Measurements from ENCODE around the gene RNF181. TPM values are rescaled to one million over a fixed set of nuclear protein-coding genes. Genes with fewer than 3 reads are reported as not detected.

The RNF181 gene
- total and polyA plus RNA-seq, 2 of the 13 experiments (the other 11 are each of a cell fraction or from before 2014, with no cell fraction given), result 224 to 578 TPM

GRCh38 chr2:85583667-85584353 lies 11.7 kb upstream of the RNF181 start (continued):
- TF ChIP-seq NFE2L2 (IDR thresholded peaks at IDR 0.05; ENCODE audit: low read length), result no peak
- TF ChIP-seq ZFP62 (CRISPR knock-in tag; IDR thresholded peaks at IDR 0.05), result no peak
- TF ChIP-seq SSRP1 (CRISPR knock-in tag; IDR thresholded peaks at IDR 0.05), result peak; percentile 50; the same call in 1 of the 2 replicates
- TF ChIP-seq KAT7 (CRISPR knock-in tag; IDR thresholded peaks at IDR 0.05; ENCODE audit: borderline replicate concordance), result no peak
- TF ChIP-seq, protein P1, sequence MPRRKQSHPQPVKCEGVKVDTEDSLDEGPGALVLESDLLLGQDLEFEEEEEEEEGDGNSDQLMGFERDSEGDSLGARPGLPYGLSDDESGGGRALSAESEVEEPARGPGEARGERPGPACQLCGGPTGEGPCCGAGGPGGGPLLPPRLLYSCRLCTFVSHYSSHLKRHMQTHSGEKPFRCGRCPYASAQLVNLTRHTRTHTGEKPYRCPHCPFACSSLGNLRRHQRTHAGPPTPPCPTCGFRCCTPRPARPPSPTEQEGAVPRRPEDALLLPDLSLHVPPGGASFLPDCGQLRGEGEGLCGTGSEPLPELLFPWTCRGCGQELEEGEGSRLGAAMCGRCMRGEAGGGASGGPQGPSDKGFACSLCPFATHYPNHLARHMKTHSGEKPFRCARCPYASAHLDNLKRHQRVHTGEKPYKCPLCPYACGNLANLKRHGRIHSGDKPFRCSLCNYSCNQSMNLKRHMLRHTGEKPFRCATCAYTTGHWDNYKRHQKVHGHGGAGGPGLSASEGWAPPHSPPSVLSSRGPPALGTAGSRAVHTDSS (CRISPR knock-in tag; conservative IDR thresholded peaks at IDR 0.05), result no peak
- peak; percentile 17; the same call in 1 of the 2 replicates for TF ChIP-seq BCL6 (CRISPR knock-in tag; IDR thresholded peaks at IDR 0.05)

- ChIA-PET POLR2A (interaction anchor here (0.8 to 22.7 kb wide), 14 partner anchors 15 to 259 kb away, joined by 3 to 795 read pairs (median 4); partner anchors contain the start of genes C2orf68, GGCX, MAT2A and RNF181), CTCF (ENCODE audit: low intra/inter-chr PET ratio, low total read pairs) (no interaction called here)
- Histone ChIP-seq H2AFZ (ENCODE audit: low read length) (no peak within 1 kb of the TSS), H3K27ac (ENCODE audit: extremely low read length, insufficient read depth, low read length) (peak within 1 kb of the TSS; percentile 99), H3K9ac (ENCODE audit: insufficient read depth, low read depth, low read length) (peak within 1 kb of the TSS; percentile 96), H3K27me3 (ENCODE audit: control insufficient read depth in 1 of 2, insufficient read depth in 2 of 2, low read length in 2 of 2) (no peaks in the 10 kb centered on the region), H3K79me2 (ENCODE audit: insufficient read depth, low read length) (peaks cover 1% of the 10 kb centered on the region), H3K4me2 (ENCODE audit: low read depth, low read length) (peak within 1 kb of the TSS; percentile 100), H3K36me3 (replicated peaks in 1 of 2; ENCODE audit: control insufficient read depth in 1 of 2, insufficient read depth in 2 of 2, low read length in 2 of 2) (peaks cover 0 to 7% of the 10 kb centered on the region in 2 experiments; a peak in 4 of 5 replicates), H3K4me3 (replicated peaks in 1 of 3; ENCODE audit: insufficient read depth in 1 of 3, low read depth in 2 of 3, low read length in 3 of 3) (peak within 1 kb of the TSS; percentile 64 to 83 (median 65)), H3K9me3 (ENCODE audit: low read length) (no peaks in the 10 kb centered on the region), H3K4me1 (ENCODE audit: insufficient read depth, low read length) (peaks cover 80% of the 10 kb centered on the region), H4K20me1 (ENCODE audit: insufficient read depth, low read length) (no peaks in the 10 kb centered on the region)
- intact Hi-C loops (cut with micrococcal nuclease; ENCODE audit: unreplicated experiment) (loop anchor here (2.0 kb wide), 2 partner anchors 26 to 32 kb away; partner anchors contain the start of gene USP39), in situ Hi-C loops (cut with HindIII; ENCODE audit: extremely low pct_ligation_motif_present, low pct_unique_long_range_greater_than_20kb) (no loop called here)
- FAIRE-seq (no peak), ATAC-seq (peak; percentile 81), DNase-seq (ENCODE audit: low spot score) (peak; percentile 79)
- BruUV-seq (replicated peaks), result no TSS peak
- WGBS (ENCODE audit: low lambda C conversion rate), result 0% methylated on average over 20 of the region's 52 CpGs
- peak; percentile 58 for TF ChIP-seq ZMAT3 (CRISPR knock-in tag; conservative IDR thresholded peaks at IDR 0.05)
- TF ChIP-seq HES4 (CRISPR knock-in tag; IDR thresholded peaks at IDR 0.05; ENCODE audit: borderline replicate concordance), result no peak; the same call in 1 of the 2 replicates
- peak; percentile 53 for TF ChIP-seq XRCC5 (optimal IDR thresholded peaks at IDR 0.05; ENCODE audit: low read length)
- TF ChIP-seq RARG (CRISPR knock-in tag; IDR thresholded peaks at IDR 0.05; ENCODE audit: low read depth), result no peak
- no peak for TF ChIP-seq ZNF572 (CRISPR knock-in tag; IDR thresholded peaks at IDR 0.05)
- no peak for TF ChIP-seq PHB2 (IDR thresholded peaks at IDR 0.05; ENCODE audit: partially characterized antibody)
- TF ChIP-seq ZNF296 (CRISPR knock-in tag; conservative IDR thresholded peaks at IDR 0.05), result peak; percentile 96
- TF ChIP-seq IKZF4 (CRISPR knock-in tag; IDR thresholded peaks at IDR 0.05; ENCODE audit: borderline replicate concordance, low read depth, not compliant biosample characterization), result no peak
- TF ChIP-seq, protein P2, sequence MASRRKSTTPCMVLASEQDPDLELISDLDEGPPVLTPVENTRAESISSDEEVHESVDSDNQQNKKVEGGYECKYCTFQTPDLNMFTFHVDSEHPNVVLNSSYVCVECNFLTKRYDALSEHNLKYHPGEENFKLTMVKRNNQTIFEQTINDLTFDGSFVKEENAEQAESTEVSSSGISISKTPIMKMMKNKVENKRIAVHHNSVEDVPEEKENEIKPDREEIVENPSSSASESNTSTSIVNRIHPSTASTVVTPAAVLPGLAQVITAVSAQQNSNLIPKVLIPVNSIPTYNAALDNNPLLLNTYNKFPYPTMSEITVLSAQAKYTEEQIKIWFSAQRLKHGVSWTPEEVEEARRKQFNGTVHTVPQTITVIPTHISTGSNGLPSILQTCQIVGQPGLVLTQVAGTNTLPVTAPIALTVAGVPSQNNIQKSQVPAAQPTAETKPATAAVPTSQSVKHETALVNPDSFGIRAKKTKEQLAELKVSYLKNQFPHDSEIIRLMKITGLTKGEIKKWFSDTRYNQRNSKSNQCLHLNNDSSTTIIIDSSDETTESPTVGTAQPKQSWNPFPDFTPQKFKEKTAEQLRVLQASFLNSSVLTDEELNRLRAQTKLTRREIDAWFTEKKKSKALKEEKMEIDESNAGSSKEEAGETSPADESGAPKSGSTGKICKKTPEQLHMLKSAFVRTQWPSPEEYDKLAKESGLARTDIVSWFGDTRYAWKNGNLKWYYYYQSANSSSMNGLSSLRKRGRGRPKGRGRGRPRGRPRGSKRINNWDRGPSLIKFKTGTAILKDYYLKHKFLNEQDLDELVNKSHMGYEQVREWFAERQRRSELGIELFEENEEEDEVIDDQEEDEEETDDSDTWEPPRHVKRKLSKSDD (CRISPR knock-in tag; IDR thresholded peaks at IDR 0.05; ENCODE audit: low read depth), result peak; percentile 91; the same call in 1 of the 2 replicates
- no peak for TF ChIP-seq ZFP36L2 (CRISPR knock-in tag; IDR thresholded peaks at IDR 0.05)
- no peak for TF ChIP-seq MAFF (IDR thresholded peaks at IDR 0.05; ENCODE audit: low read depth, low read length)
- TF ChIP-seq CENPT (CRISPR knock-in tag; IDR thresholded peaks at IDR 0.05; ENCODE audit: low read depth), result no peak; the same call in 1 of the 2 replicates
- no peak for TF ChIP-seq SMARCC2 (IDR thresholded peaks at IDR 0.05)
- TF ChIP-seq PAWR (CRISPR knock-in tag; IDR thresholded peaks at IDR 0.05; ENCODE audit: borderline replicate concordance), result no peak
Measured at GRCh38 chr2:85584354-85584856, 11.1 kb upstream of the RNF181 start, which contains the start of gene VAMP5. Gene VAMP5 (plus strand): TSS chr2:85584431. CDS start chr2:85584491, 60 bp downstream.
